Stimulated activated CD8-positive, alpha-beta memory T cell treated with anti-CD3 and anti-CD28 coated beads, Interleukin-2, amount 100 ng/mL, for 1 hour (primary cell): ENCODE data around the gene REX1BD.
"Not testable (repeated sequence)": the region's sequence is repeated elsewhere in the genome, so short reads cannot be mapped to it uniquely, and the experiment has no call there.

Experiments used
- DNase-seq, 2 donors: peaks; one replicate each; pipeline ENCODE4 v3.0.0-alpha.2; 2020; ENCODE audit warnings: low read depth in 2 of 2

The REX1BD gene

GRCh38 chr19:18588611-18589379 lies at the start of gene REX1BD:
Gene REX1BD, plus strand, starts transcription at chr19:18588798. Its CDS starts 4 bp downstream, at chr19:18588802.
- peak; percentile 66 to 79 for DNase-seq

GRCh38 chr19:18539372-18539771 lies 49.2 kb upstream of the REX1BD start:
- DNase-seq, result no peak

GRCh38 chr19:18540200-18540599 lies 48.4 kb upstream of the REX1BD start:
- DNase-seq, result not testable (repeated sequence)

- no peak for DNase-seq
These were observed 47.2 kb upstream of the REX1BD start for GRCh38 chr19:18541258-18541991.

GRCh38 chr19:18541992-18542940 lies 46.3 kb upstream of the REX1BD start:
- DNase-seq, result no peak

- DNase-seq, result peak; percentile 87 to 91
These were observed 45.4 kb upstream of the REX1BD start, which contains the start of gene FKBP8 for GRCh38 chr19:18542941-18543813. Gene FKBP8, minus strand, starts transcription at chr19:18543573. Its CDS starts 1,603 bp downstream, at chr19:18541970.

GRCh38 chr19:18543814-18544475 lies 44.7 kb upstream of the REX1BD start:
- peak; percentile 31 to 39 for DNase-seq

- DNase-seq, result no peak
These were observed 37.0 kb upstream of the REX1BD start for GRCh38 chr19:18551631-18552030.

- DNase-seq, result peak; percentile 95 to 96
These were observed 31.0 kb upstream of the REX1BD start, which contains the start of gene KXD1 for GRCh38 chr19:18557411-18558201. Gene KXD1, plus strand, starts transcription at chr19:18557870. Its CDS starts 4,187 bp downstream, at chr19:18562057.

- no peak for DNase-seq
These were observed 30.4 kb upstream of the REX1BD start for GRCh38 chr19:18558202-18558555.

GRCh38 chr19:18558604-18559003 lies 30.0 kb upstream of the REX1BD start:
- DNase-seq, result no peak

- no peak for DNase-seq
These were observed 28.9 kb upstream of the REX1BD start for GRCh38 chr19:18559685-18560084.

GRCh38 chr19:18562086-18562485 lies 26.5 kb upstream of the REX1BD start:
- DNase-seq, result no peak

- no peak for DNase-seq
These were observed 21.6 kb upstream of the REX1BD start for GRCh38 chr19:18566953-18567352.

GRCh38 chr19:18568367-18568766 lies 20.2 kb upstream of the REX1BD start:
- DNase-seq, result no peak

GRCh38 chr19:18571564-18572344 lies 16.8 kb upstream of the REX1BD start, which contains the start of gene UBA52:
Gene UBA52, plus strand, starts transcription at chr19:18571857. Its CDS starts 1,444 bp downstream, at chr19:18573301.
- peak; percentile 99 for DNase-seq

GRCh38 chr19:18574691-18575291 lies 13.8 kb upstream of the REX1BD start:
- no peak for DNase-seq

- no peak for DNase-seq
These were observed 12.2 kb upstream of the REX1BD start for GRCh38 chr19:18576383-18576782.
